T-helper 2 cell treated with Interferon-gamma antibody and Interleukin-4, amounts not matched to agents 5 μg/mL and 100 μg/mL, for 36 hours (primary cell): ENCODE data around the gene DLX2.
A peak's percentile ranks its signal among the peaks of the same experiment; 100 is the strongest.

ENCODE experiments used
- DNase-seq: peaks from one replicate; pipeline ENCODE4 v3.0.0; 2021; ENCODE audit warnings: low spot score
- H3K27ac Mint-ChIP-seq: one replicate; pipeline ENCODE4 v1.8.0; 2021; ENCODE audit warnings: mild to moderate bottlenecking, mixed read lengths
- H3K27me3 Mint-ChIP-seq: one replicate; pipeline ENCODE4 v1.8.0; 2021; ENCODE audit warnings: low read depth, mixed read lengths
- H3K36me3 Mint-ChIP-seq: one replicate; pipeline ENCODE4 v1.8.0; 2021; ENCODE audit warnings: low read depth, mixed read lengths
- H3K4me1 Mint-ChIP-seq: one replicate; pipeline ENCODE4 v1.8.0; 2021; ENCODE audit warnings: low read depth, mixed read lengths
- H3K4me3 Mint-ChIP-seq: one replicate; pipeline ENCODE4 v1.8.0; 2022; ENCODE audit warnings: mild to moderate bottlenecking, moderate library complexity, mixed read lengths
- H3K9me3 Mint-ChIP-seq: one replicate; pipeline ENCODE4 v1.8.0; 2021; ENCODE audit warnings: mixed read lengths

Gene DLX2

DNA sequence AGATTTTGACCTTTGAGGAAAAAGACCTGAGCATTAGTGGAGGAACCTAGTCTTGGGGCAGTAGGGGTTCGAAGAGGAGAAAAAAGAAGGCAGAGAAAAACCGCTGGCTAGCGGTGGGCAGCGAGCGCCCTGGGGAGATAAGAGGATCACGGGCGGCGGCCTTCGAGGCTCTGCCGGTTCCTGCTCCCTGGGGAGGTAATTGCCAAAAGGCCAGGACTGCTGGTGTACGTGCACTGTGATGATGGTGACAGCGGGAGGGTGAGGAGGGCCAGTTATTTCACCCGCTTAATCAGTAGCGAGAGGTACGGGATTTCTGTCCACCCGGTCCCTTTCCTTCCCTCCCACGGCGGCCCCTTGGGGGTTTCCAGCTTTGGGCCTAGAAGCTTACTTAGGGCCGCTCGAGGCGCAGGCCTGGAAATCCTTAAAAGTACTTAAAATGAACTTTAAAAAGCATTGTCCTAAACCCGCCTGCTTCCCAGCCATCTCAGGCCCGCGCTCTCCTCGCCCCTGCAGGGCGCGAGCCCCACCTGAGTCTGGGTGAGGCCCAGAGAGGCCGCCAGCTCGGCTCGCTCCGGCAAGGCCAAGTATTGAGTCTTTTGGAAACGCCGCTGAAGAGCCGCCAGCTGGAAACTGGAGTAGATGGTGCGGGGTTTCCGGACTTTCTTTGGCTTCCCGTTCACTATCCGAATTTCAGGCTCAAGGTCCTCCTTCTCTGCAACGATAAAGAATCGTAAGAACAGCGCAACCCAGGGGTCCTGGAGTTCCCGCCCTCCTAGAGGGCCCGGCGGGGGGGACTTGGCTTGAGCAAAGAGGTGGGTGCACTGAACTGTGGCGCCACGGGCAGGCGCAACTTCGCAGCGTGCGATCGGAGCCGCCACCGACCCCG is 1.5 kb downstream of the DLX2 start:
- H3K27ac Mint-ChIP-seq, result peak overlapping the region; percentile 49
- peaks cover 6% of the 10 kb centered on the region for H3K36me3 Mint-ChIP-seq
- no peak for DNase-seq
- H3K27me3 Mint-ChIP-seq, result peaks cover 84% of the 10 kb centered on the region
- no peaks in the 10 kb centered on the region for H3K9me3 Mint-ChIP-seq
- peaks cover 39% of the 10 kb centered on the region for H3K4me1 Mint-ChIP-seq
- H3K4me3 Mint-ChIP-seq, result peak overlapping the region; percentile 84

DNA sequence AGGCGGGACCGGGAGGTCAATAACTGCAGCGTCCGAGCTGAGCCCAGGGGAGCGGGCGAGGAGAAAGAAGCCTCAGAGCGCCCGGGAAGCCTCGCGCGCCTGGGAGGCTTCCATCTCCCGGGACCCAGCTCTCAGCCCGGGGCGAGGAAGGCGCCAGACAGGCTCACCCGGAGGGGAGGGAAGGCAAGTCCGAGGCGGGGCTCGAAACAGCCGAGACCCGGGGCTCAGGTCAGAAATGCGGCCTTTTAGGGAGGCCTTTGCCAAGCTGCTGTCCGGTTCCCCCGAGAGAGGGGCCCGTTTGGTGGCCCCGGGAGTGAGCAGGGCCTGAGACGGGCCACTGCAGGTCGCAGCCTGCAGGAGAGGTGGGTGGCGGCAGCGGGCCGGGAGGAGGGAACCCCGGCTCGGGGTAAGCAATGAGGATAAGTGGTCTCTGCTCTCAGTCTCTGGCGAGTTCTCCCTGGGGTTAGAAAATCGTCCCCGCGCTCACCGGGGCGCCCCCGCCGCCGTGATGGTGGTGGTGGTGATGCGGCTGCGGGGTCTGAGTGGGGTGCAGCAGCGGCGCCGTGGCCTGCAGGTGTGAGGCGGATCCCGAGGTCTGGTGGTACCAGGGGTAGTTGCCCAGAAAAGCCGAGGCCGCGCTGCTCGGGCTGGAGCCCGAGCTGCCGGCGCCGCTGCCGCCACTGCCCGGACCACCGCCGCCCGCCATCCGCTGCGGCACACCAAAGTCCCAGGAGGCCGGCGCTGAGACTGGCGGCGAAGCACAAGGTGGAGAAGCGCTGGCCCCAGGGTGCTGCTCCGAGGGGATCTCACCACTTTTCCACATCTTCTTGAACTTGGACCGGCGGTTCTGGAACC is 2.4 kb downstream of the DLX2 start:
- Mint-ChIP-seq H3K36me3 (peaks cover 6% of the 10 kb centered on the region), H3K27me3 (peaks cover 84% of the 10 kb centered on the region), H3K27ac (peak overlapping the region; percentile 47), H3K9me3 (no peaks in the 10 kb centered on the region), H3K4me3 (no peak overlapping the region), H3K4me1 (peaks cover 36% of the 10 kb centered on the region)
- no peak for DNase-seq

DNA sequence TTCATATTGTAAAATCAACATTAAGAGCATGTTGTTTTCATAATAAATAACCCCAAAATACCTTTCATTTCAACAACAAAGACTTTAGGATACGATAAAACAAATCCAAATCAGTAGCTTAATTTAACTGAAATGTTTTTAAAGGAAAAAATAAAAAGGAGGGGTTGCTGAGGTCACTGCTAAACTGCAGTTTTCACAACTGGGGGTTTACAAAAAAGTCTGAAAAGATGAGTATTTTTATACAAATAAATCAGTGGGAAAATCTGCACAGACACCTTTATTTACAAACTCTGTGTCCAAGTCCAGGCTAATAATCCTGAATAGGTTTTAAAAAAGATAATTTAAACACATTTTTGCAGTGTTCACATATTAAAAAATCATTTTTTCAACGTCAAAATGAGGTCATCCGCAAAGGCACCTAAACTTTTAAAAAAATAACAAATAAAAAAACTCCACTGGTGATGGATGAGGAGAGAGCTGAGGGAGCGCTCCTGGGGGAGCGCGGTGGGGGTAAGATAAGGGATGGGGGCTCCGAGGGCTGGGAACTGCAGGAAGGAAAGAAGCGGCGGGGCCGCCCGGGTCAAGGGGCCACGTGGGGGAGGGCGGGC is 3.1 kb downstream of the DLX2 start:
- H3K27ac Mint-ChIP-seq, result peak overlapping the region; percentile 49
- no peak for DNase-seq
- H3K4me1 Mint-ChIP-seq, result peaks cover 36% of the 10 kb centered on the region
- H3K4me3 Mint-ChIP-seq, result no peak overlapping the region
- peaks cover 81% of the 10 kb centered on the region for H3K27me3 Mint-ChIP-seq
- H3K36me3 Mint-ChIP-seq, result peaks cover 4% of the 10 kb centered on the region
- H3K9me3 Mint-ChIP-seq, result no peaks in the 10 kb centered on the region

DNA sequence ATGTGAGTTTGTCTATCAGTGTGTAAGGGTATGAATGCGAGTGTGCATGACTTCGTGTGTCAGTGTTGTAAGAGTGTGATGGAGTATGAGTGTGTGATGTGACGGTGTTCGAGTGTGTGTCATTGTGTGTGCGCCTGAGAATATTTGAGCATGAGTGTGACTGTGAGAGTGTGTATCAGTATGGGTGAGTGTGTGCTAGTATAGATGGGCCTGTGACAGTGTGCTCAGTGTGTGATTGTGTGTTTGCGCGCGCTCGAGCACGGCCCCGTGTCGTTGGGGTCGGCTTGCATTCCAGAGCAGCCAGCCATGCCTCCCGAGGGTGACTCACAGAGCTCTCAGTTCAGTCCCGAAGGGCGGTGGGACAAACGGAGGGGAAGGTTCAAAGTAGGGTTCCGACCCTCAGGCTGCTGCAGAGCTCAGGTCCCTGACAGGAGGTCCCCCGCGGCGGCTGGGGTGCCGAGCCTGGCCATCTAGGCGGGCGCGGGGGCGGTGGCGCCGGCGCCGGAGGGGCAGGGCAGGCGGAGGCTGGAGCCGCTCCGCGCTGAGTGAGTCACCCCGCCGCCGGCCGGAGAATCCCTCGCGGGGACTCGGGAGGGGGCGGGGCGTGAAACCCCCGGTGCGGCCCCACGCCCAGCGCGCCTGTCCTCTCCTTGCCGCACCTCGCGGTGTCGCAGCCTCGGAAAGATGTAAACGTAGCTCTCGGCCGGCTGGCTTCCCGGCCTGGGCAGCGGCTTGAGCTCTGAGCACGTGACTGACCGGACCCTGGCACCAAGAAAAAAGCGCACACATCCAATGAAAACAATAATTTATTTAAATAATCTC is 3.8 kb downstream of the DLX2 start:
- Mint-ChIP-seq H3K4me3 (peak overlapping the region; percentile 50), H3K27me3 (peaks cover 80% of the 10 kb centered on the region), H3K27ac (peak overlapping the region; percentile 69), H3K36me3 (peaks cover 4% of the 10 kb centered on the region), H3K9me3 (no peaks in the 10 kb centered on the region), H3K4me1 (peaks cover 33% of the 10 kb centered on the region)
- peak; percentile 66 for DNase-seq

DNA sequence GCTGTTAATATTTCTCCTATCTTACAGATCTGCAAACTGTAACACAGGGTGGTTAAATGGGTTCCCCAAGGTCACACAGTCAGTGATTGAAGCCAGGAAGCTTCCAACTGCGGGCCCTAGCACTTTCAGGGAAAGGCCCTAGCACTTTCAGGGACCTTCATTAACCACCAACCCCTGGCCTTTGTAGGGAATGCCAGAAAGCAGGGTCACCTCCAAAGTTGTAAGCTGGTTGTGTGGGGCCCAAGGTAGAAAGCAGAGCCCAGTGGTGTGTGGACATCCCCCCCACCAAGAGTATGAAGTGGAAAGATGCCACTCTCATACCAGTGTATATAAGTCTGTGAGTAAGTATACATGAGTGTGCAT is 4.4 kb downstream of the DLX2 start:
- Mint-ChIP-seq H3K27ac (peak overlapping the region; percentile 69), H3K36me3 (peaks cover 4% of the 10 kb centered on the region), H3K27me3 (peaks cover 80% of the 10 kb centered on the region), H3K9me3 (no peaks in the 10 kb centered on the region), H3K4me1 (peaks cover 33% of the 10 kb centered on the region), H3K4me3 (peak overlapping the region; percentile 50)
- no peak for DNase-seq

DNA sequence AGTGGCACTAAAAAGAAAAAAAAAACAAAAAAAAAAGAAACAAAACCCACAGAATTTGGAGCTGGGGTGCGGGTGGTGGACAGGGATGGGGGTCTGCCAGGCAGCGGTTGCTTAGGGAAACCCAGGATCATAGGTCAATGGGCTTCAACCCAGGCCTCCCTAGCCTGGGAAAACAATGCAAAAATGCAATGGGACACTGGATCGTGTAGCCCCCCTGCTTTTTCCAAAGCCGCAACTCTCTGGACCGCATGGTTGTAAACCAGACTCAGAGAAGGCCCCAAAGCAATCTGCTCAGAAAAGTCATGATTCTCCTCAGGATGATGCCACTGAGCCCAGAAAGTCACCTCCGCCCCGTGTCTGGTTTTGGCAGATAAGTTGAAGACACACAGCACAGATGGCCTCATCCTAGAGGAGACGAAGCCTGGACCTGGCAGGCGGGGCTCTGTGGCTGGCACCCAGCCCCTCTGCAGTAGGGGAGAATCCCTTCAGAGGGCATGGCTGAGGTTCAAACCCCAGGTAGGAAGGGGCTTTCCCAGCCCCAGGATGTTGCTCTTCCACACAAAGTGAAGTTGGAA is 5.1 kb downstream of the DLX2 start:
- no peak for DNase-seq
- Mint-ChIP-seq H3K36me3 (peaks cover 5% of the 10 kb centered on the region), H3K27ac (no peak overlapping the region), H3K4me1 (peaks cover 32% of the 10 kb centered on the region), H3K9me3 (no peaks in the 10 kb centered on the region), H3K4me3 (no peak overlapping the region), H3K27me3 (peaks cover 80% of the 10 kb centered on the region)

DNA sequence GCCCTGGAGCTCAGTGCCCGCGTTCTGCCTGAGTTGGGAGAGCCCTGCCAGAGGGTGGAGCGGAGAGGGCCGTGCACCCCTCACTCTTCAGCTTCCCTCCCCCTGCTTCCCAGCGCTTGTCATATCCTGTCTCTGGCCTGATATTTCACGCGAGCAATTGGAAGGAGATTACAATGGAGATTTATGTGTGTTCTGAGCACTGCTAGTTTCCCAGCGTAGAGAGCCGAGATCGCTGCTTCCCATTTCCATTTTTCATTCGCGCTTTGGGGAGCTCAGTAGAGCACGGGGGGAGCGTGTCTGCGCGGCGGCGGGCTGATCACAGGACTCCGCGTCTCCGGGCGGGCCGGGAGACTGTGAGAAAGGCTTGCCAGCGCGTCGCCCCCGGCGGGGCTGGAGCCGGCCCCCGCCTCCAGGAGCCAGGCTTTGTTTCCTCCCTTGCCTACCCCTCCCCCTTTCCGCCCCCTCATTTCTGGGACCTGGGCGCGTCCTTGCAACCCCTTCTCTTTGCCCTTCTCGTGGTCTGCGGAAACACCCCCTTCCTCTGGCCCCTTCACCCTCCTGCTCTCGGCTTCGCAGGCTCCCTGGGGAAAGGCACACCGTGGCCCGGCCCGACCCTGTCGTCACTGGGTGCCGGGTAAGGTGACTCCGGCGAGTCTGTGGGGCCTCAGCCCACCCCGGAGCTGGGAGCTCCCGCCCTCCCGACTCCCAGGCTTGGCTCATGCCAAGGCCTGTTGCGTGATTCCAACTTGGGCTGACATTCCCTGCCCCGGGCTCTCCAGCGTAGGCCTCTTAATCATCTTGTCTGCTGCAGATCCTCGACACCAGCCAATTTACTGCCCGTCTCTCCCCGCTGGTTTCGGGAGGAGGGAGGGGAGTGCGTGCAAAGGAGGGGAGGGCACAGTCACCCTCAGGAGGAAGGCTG is 5.8 kb downstream of the DLX2 start:
- H3K27ac Mint-ChIP-seq, result peak overlapping the region; percentile 73
- H3K4me1 Mint-ChIP-seq, result peaks cover 27% of the 10 kb centered on the region

DNA sequence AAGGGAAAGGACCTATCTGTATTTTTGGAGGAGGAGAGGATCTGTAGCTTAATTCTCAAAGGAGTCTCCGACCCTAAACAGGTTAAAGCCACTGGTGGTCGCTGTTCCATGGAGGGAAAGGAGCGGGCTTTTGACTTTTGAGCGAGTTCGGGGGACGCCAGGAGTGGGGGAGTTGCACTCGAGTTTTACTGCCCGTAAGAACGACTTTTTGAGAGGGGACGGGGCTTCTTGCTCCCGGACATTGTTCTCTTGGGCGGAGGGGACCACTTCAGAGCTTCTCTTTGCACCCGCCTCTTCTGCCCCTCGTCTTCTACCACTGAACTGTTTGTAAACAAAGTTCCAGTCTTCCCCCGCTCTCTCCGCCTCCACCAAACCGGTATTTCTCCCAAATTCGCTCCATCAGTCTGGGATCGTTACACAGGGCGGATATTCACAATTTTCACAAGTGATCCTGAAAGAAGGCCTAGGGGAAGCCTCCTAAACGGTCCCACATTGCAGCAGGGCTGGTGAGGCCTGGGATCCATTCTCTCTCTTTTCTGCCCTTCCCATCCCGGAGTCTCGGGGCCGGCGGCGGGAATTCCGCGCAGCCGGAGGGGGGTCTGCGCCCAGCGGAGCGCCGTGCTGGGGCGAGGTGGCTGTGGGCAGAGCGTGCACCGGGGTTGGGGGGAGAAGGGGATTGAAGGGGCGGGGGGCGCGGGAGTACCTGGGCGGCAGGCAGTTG is 6.6 kb downstream of the DLX2 start:
- DNase-seq, result no peak
- H3K36me3 Mint-ChIP-seq, result peaks cover 5% of the 10 kb centered on the region
- H3K9me3 Mint-ChIP-seq, result no peaks in the 10 kb centered on the region
- peak overlapping the region; percentile 75 for H3K4me3 Mint-ChIP-seq
- peak overlapping the region; percentile 66 for H3K27ac Mint-ChIP-seq
- H3K4me1 Mint-ChIP-seq, result peaks cover 23% of the 10 kb centered on the region
- peaks cover 79% of the 10 kb centered on the region for H3K27me3 Mint-ChIP-seq

More for the DNA sequence above, 5.8 kb downstream of the DLX2 start:
- DNase-seq, result no peak
- no peaks in the 10 kb centered on the region for H3K9me3 Mint-ChIP-seq
- peaks cover 5% of the 10 kb centered on the region for H3K36me3 Mint-ChIP-seq
- H3K27me3 Mint-ChIP-seq, result peaks cover 81% of the 10 kb centered on the region
- H3K4me3 Mint-ChIP-seq, result peak overlapping the region; percentile 60

DNA sequence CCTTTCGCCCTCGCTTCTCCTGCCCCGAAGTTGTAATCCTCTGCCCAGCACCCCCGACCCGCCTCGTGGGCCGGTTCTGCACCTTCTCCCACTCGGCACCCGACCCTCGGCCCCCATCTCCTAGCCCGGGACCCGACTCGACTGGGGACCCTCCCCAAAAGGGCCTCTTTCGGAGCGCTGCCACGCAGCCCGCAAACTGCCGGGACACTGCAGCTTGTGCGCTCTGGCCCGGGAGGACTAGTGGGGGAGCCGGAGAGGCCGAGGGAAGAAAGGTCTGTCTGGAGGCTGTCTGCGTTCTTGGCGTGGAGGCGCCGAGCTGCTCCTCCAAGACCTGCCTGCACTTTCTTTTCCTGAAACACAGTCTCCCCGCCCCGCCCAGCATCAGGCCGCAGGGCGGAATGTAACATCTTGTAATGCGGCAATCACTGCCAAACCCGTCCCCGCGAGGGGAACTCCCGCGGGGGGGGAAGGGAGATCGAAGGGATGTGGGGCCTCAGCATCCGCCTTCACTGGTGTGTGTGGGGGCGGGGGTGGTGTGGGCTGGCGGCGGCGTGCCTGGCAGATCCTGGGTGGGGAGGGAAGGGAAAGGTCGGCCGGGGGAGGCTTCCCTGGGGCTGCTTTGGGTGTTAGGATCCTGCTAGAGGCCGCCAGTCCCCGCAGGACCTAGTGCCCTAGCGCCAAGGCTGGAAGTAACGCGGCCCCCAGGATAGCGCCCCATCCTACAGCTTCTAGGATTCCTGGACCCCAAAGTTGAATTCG is 7.4 kb downstream of the DLX2 start:
- H3K4me1 Mint-ChIP-seq, result peaks cover 22% of the 10 kb centered on the region
- H3K27ac Mint-ChIP-seq, result peak overlapping the region; percentile 66
- H3K9me3 Mint-ChIP-seq, result no peaks in the 10 kb centered on the region
- peaks cover 5% of the 10 kb centered on the region for H3K36me3 Mint-ChIP-seq
- peak; percentile 42 for DNase-seq
- H3K4me3 Mint-ChIP-seq, result peak overlapping the region; percentile 75
- H3K27me3 Mint-ChIP-seq, result peaks cover 81% of the 10 kb centered on the region

DNA sequence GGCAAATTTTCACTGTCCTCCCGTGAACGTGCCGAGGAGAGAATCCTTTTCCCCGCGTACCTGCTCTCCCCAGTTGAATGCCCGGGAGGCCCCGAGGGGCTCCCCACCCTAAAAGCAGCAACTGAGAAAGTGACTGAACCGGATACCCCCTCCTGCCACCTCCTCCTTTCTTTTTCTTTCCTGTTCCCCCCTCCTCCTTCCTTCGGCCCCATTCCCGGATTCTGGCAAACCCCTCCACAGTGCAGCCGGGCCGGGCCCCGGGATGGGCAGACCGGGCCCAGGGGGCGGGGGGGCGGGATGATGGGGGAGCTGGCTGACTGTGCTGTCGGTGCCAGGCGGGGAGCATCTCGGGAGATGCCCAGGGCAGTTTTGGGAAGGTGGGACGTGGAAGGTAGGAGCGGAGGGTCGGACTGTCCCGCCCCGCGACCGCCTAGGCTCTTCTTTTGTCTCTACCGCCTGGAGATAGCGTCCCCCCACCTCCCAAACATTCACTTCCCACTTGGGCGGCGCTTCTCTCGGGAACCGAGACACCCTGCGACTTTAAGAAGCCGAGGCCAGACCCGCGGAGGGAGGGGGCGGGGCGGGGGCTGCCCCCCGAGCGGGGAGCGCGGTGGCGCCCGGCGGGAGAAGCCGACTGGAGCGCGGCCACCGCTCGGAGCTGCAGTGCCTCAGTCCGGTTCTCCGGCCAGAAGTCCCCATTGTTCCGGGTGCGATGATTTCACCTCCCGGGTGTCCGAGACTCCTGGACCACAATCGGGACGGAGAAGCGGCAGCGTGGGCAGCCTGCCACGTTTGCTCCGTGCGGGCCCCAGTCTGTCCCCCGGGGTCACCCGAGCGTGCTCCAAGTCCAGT is 8.2 kb downstream of the DLX2 start:
- Mint-ChIP-seq H3K27me3 (peaks cover 83% of the 10 kb centered on the region), H3K27ac (no peak overlapping the region), H3K4me1 (peaks cover 22% of the 10 kb centered on the region), H3K4me3 (peak overlapping the region; percentile 75), H3K36me3 (peaks cover 5% of the 10 kb centered on the region), H3K9me3 (no peaks in the 10 kb centered on the region)
- no peak for DNase-seq
